Measurements from ENCODE around the gene THTPA. TPM values are rescaled to one million over a fixed set of nuclear protein-coding genes. Genes with fewer than 3 reads are reported as not detected.

Gene THTPA
- total and polyA plus RNA-seq, 2 of the 13 experiments (the other 11 are each of a cell fraction or from before 2014, with no cell fraction given), result 7.4 to 8.7 TPM

DNA sequence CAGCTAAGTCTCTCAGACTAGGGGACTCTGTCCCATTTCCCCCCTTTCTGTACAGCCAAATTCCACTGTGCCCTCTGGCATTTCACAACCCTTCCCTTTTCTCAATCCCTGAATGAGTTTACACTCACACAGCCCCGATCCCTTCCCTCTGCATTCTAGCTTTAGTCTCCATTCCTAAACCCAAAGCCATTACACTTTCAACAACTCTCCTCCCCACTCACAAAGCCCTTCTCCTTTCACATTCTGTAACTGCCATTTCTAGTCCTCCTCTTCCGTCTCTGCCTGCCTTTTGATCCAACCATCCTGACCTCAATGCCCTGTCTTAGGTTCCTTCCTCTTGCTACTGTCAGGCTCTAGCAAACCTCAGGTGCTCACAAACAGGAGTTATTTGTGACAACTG is 8.1 kb upstream of the THTPA start (continued):
- no peak for TF ChIP-seq AHDC1 (CRISPR knock-in tag; IDR thresholded peaks at IDR 0.05; ENCODE audit: borderline replicate concordance)
- TF ChIP-seq ETV5 (CRISPR knock-in tag; IDR thresholded peaks at IDR 0.05; ENCODE audit: borderline replicate concordance), result no peak
- no peak for TF ChIP-seq MAF1 (CRISPR knock-in tag; IDR thresholded peaks at IDR 0.05; ENCODE audit: borderline replicate concordance)
- TF ChIP-seq, protein P1, sequence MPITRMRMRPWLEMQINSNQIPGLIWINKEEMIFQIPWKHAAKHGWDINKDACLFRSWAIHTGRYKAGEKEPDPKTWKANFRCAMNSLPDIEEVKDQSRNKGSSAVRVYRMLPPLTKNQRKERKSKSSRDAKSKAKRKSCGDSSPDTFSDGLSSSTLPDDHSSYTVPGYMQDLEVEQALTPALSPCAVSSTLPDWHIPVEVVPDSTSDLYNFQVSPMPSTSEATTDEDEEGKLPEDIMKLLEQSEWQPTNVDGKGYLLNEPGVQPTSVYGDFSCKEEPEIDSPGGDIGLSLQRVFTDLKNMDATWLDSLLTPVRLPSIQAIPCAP (CRISPR knock-in tag; IDR thresholded peaks at IDR 0.05; ENCODE audit: low read depth), result no peak
- no peak for TF ChIP-seq DR1 (CRISPR knock-in tag; IDR thresholded peaks at IDR 0.05)
- TF ChIP-seq MAFK (conservative IDR thresholded peaks at IDR 0.05 in 1 of 2, IDR thresholded peaks at IDR 0.05 in 1 of 2; ENCODE audit: low read length in 2 of 2), result no peak
- TF ChIP-seq ZNF777 (CRISPR knock-in tag; IDR thresholded peaks at IDR 0.05), result no peak
- TF ChIP-seq, protein P2, sequence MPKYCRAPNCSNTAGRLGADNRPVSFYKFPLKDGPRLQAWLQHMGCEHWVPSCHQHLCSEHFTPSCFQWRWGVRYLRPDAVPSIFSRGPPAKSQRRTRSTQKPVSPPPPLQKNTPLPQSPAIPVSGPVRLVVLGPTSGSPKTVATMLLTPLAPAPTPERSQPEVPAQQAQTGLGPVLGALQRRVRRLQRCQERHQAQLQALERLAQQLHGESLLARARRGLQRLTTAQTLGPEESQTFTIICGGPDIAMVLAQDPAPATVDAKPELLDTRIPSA (CRISPR knock-in tag; IDR thresholded peaks at IDR 0.05; ENCODE audit: borderline replicate concordance), result no peak
- TF ChIP-seq TOE1 (CRISPR knock-in tag; IDR thresholded peaks at IDR 0.05), result no peak
- 0 out of 2 replicates have a peak, but pooled peaks have one; percentile 30 for TF ChIP-seq BORCS8-MEF2B (CRISPR knock-in tag; IDR thresholded peaks at IDR 0.05)
- TF ChIP-seq ZNF639 (CRISPR knock-in tag; conservative IDR thresholded peaks at IDR 0.05), result no peak
- TF ChIP-seq RBM22 (optimal IDR thresholded peaks at IDR 0.05; ENCODE audit: low read length), result no peak
- 0 out of 2 replicates have a peak, but pooled peaks have one; percentile 27 for TF ChIP-seq SP4 (CRISPR knock-in tag; IDR thresholded peaks at IDR 0.05)
- TF ChIP-seq, protein P3, sequence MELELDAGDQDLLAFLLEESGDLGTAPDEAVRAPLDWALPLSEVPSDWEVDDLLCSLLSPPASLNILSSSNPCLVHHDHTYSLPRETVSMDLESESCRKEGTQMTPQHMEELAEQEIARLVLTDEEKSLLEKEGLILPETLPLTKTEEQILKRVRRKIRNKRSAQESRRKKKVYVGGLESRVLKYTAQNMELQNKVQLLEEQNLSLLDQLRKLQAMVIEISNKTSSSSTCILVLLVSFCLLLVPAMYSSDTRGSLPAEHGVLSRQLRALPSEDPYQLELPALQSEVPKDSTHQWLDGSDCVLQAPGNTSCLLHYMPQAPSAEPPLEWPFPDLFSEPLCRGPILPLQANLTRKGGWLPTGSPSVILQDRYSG (CRISPR knock-in tag; IDR thresholded peaks at IDR 0.05), result no peak
- no peak for TF ChIP-seq HMG20B (CRISPR knock-in tag; conservative IDR thresholded peaks at IDR 0.05)
- TF ChIP-seq BHLHE40 (IDR thresholded peaks at IDR 0.05; ENCODE audit: low read length), result no peak
- TF ChIP-seq CREB1 (IDR thresholded peaks at IDR 0.05), result no peak
- no peak for TF ChIP-seq CREB1 (CRISPR knock-in tag; IDR thresholded peaks at IDR 0.05)
- 0 out of 2 replicates have a peak, but pooled peaks have one; percentile 35 for TF ChIP-seq HIVEP1 (CRISPR knock-in tag; IDR thresholded peaks at IDR 0.05)
- TF ChIP-seq, protein P4, sequence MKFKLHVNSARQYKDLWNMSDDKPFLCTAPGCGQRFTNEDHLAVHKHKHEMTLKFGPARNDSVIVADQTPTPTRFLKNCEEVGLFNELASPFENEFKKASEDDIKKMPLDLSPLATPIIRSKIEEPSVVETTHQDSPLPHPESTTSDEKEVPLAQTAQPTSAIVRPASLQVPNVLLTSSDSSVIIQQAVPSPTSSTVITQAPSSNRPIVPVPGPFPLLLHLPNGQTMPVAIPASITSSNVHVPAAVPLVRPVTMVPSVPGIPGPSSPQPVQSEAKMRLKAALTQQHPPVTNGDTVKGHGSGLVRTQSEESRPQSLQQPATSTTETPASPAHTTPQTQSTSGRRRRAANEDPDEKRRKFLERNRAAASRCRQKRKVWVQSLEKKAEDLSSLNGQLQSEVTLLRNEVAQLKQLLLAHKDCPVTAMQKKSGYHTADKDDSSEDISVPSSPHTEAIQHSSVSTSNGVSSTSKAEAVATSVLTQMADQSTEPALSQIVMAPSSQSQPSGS (CRISPR knock-in tag; IDR thresholded peaks at IDR 0.05), result no peak
- TF ChIP-seq MIER2 (CRISPR knock-in tag; IDR thresholded peaks at IDR 0.05), result no peak

Data from HepG2 (cell line).